ENCODE measurements around the gene HASPIN. TPM values are rescaled to one million over a fixed set of nuclear protein-coding genes. Genes with fewer than 3 reads are reported as not detected.

HASPIN gene
- total and polyA plus RNA-seq, 7 donors, result under 0.01 to 3.5 (median 0.55) TPM; not detected in 1

GRCh38 chr17:3751836-3752235 lies 28.1 kb downstream of the HASPIN start:
- H3K27me3 ChIP-seq, result peaks cover 10 to 25% (median 12%) of the 10 kb centered on the region in 3 donors
- intact Hi-C loops (cut with DNase I), result no loop called here
- no peaks in the 10 kb centered on the region for H3K36me3 ChIP-seq
- peaks cover 0 to 11% (median 0%) of the 10 kb centered on the region in 4 donors for H3K4me1 ChIP-seq
- TF ChIP-seq EP300 (IDR thresholded peaks at IDR 0.05) (no peak), CTCF (IDR thresholded peaks at IDR 0.05) (no peak), POLR2A (IDR thresholded peaks at IDR 0.05) (no peak), POLR2AphosphoS5 (IDR thresholded peaks at IDR 0.05) (no peak)
- no peak for DNase-seq
- H3K27ac ChIP-seq, result no peak overlapping the region
- 95 to 96% methylated on average over 15 of the region's 15 CpGs for WGBS, 2 donors
- no peaks in the 10 kb centered on the region for H3K9me3 ChIP-seq
- H3K4me3 ChIP-seq, result no peak overlapping the region

- Histone ChIP-seq H3K4me3 (no peak overlapping the region), H3K4me1 (peaks cover 0 to 11% (median 0%) of the 10 kb centered on the region in 4 donors), H3K27ac (no peak overlapping the region), H3K36me3 (no peaks in the 10 kb centered on the region), H3K9me3 (no peaks in the 10 kb centered on the region), H3K27me3 (peaks cover 10 to 25% (median 12%) of the 10 kb centered on the region in 3 donors)
- 76 to 77% methylated on average over 12 of the region's 12 CpGs for WGBS, 2 donors
- DNase-seq, result no peak
- TF ChIP-seq CTCF (IDR thresholded peaks at IDR 0.05), result no peak
- intact Hi-C loops (cut with DNase I), result no loop called here
These were observed 29.9 kb downstream of the HASPIN start for GRCh38 chr17:3753624-3754023.

GRCh38 chr17:3754066-3754457 lies 30.4 kb downstream of the HASPIN start:
- no peak for TF ChIP-seq POLR2A (IDR thresholded peaks at IDR 0.05)
- no peak for TF ChIP-seq EP300 (IDR thresholded peaks at IDR 0.05)
- no peak for TF ChIP-seq CTCF (IDR thresholded peaks at IDR 0.05)
- no peak for TF ChIP-seq POLR2AphosphoS5 (IDR thresholded peaks at IDR 0.05)
- intact Hi-C loops (cut with DNase I), result no loop called here
- DNase-seq, result no peak
- H3K27me3 ChIP-seq, result peaks cover 10 to 25% (median 12%) of the 10 kb centered on the region in 3 donors
- no peaks in the 10 kb centered on the region for H3K36me3 ChIP-seq
- H3K27ac ChIP-seq, result no peak overlapping the region
- 81 to 90% methylated on average over 18 of the region's 18 CpGs for WGBS, 2 donors
- H3K9me3 ChIP-seq, result no peaks in the 10 kb centered on the region
- peaks cover 0 to 11% (median 0%) of the 10 kb centered on the region in 4 donors for H3K4me1 ChIP-seq
- H3K4me3 ChIP-seq, result no peak overlapping the region

GRCh38 chr17:3754458-3755334 lies 31.0 kb downstream of the HASPIN start:
- Histone ChIP-seq H3K4me1 (peaks cover 0 to 11% (median 0%) of the 10 kb centered on the region in 4 donors), H3K27ac (no peak overlapping the region), H3K4me3 (no peak overlapping the region), H3K9me3 (peaks cover 0 to 2% (median 0%) of the 10 kb centered on the region in 4 donors), H3K27me3 (peaks cover 10 to 25% (median 12%) of the 10 kb centered on the region in 3 donors), H3K36me3 (no peaks in the 10 kb centered on the region)
- intact Hi-C loops (cut with DNase I), result no loop called here
- no peak for DNase-seq
- TF ChIP-seq EP300 (IDR thresholded peaks at IDR 0.05), result no peak
- no peak for TF ChIP-seq CTCF (IDR thresholded peaks at IDR 0.05)
- no peak for TF ChIP-seq POLR2AphosphoS5 (IDR thresholded peaks at IDR 0.05)
- no peak for TF ChIP-seq POLR2A (IDR thresholded peaks at IDR 0.05)
- WGBS, 2 donors, result 6 to 12% methylated on average over 56 of the region's 56 CpGs
